ENCODE measurements around the gene PGF.

Gene PGF

GRCh38 chr14:74952180-74952665 lies 3.2 kb downstream of the PGF start:
- no peak overlapping the region for H3K4me3 ChIP-seq (ENCODE audit: low read length)
- H3K27me3 ChIP-seq (ENCODE audit: control insufficient read depth, insufficient read depth, low read length): peaks cover 2% of the 10 kb centered on the region
- H3K4me1 ChIP-seq (ENCODE audit: control insufficient read depth, insufficient read depth, low read length): peaks cover 3% of the 10 kb centered on the region
- H3K36me3 ChIP-seq (ENCODE audit: control insufficient read depth, insufficient read depth, low read length): no peaks in the 10 kb centered on the region
- no peak overlapping the region for H3K9ac ChIP-seq (ENCODE audit: low read length)
- no peak overlapping the region for H3K27ac ChIP-seq (ENCODE audit: low read depth, low read length)

- Histone ChIP-seq H3K27ac (ENCODE audit: low read depth, low read length) (no peak overlapping the region), H3K4me1 (ENCODE audit: control insufficient read depth, insufficient read depth, low read length) (peaks cover 3% of the 10 kb centered on the region), H3K27me3 (ENCODE audit: control insufficient read depth, insufficient read depth, low read length) (peaks cover 2% of the 10 kb centered on the region), H3K4me3 (ENCODE audit: low read length) (no peak overlapping the region), H3K36me3 (ENCODE audit: control insufficient read depth, insufficient read depth, low read length) (no peaks in the 10 kb centered on the region), H3K9ac (ENCODE audit: low read length) (no peak overlapping the region)
Observed at GRCh38 chr14:74951443-74952179, 3.8 kb downstream of the PGF start.

GRCh38 chr14:74950795-74951442 lies 4.5 kb downstream of the PGF start:
- H3K36me3 ChIP-seq (ENCODE audit: control insufficient read depth, insufficient read depth, low read length): no peaks in the 10 kb centered on the region
- H3K27ac ChIP-seq (ENCODE audit: low read depth, low read length): no peak overlapping the region
- peaks cover 3% of the 10 kb centered on the region for H3K4me1 ChIP-seq (ENCODE audit: control insufficient read depth, insufficient read depth, low read length)
- no peak overlapping the region for H3K4me3 ChIP-seq (ENCODE audit: low read length)
- no peak overlapping the region for H3K9ac ChIP-seq (ENCODE audit: low read length)
- H3K27me3 ChIP-seq (ENCODE audit: control insufficient read depth, insufficient read depth, low read length): peaks cover 2% of the 10 kb centered on the region

DNA sequence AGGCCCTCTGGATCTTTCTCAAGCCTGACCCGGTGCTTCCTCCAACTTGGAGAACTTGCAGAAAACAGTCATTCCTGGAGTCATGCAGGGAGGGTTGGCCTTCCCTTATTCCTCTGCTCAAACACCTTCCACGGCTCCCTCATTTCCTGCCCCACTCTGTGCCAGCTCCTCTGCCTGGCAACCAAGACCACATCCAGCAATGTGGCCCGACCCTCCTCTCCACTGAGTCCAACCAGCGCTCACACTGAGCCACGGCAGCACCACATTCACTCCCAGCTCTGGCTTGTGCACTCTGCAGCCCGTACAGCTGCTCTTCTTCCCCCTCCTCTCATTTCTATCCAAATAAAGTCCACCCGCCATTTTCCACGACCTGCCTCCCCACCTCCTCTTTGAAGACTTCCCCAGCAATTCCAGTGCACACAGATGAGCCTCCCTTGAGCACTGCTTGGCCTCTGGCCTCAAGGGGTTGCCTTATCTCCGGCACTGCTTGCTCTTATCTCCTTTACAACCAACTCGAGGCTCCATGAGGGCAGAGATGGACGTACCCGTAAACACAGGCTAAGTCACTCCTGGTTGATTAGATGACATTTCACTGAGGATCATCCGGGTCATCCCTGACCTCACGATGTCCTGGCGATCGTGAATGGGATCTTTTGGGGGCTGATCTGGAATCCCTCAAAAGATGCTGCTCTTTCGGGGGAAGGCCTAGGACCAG lies 5.4 kb downstream of the PGF start:
- Histone ChIP-seq H3K4me1 (ENCODE audit: control insufficient read depth, insufficient read depth, low read length) (peaks cover 2% of the 10 kb centered on the region), H3K9ac (ENCODE audit: low read length) (no peak overlapping the region), H3K27ac (ENCODE audit: low read depth, low read length) (no peak overlapping the region), H3K36me3 (ENCODE audit: control insufficient read depth, insufficient read depth, low read length) (no peaks in the 10 kb centered on the region), H3K27me3 (ENCODE audit: control insufficient read depth, insufficient read depth, low read length) (no peaks in the 10 kb centered on the region), H3K4me3 (ENCODE audit: low read length) (no peak overlapping the region)

GRCh38 chr14:74949191-74949601 lies 6.2 kb downstream of the PGF start:
- H3K27me3 ChIP-seq (ENCODE audit: control insufficient read depth, insufficient read depth, low read length): no peaks in the 10 kb centered on the region
- no peak overlapping the region for H3K9ac ChIP-seq (ENCODE audit: low read length)
- no peaks in the 10 kb centered on the region for H3K36me3 ChIP-seq (ENCODE audit: control insufficient read depth, insufficient read depth, low read length)
- no peaks in the 10 kb centered on the region for H3K4me1 ChIP-seq (ENCODE audit: control insufficient read depth, insufficient read depth, low read length)
- no peak overlapping the region for H3K4me3 ChIP-seq (ENCODE audit: low read length)
- H3K27ac ChIP-seq (ENCODE audit: low read depth, low read length): no peak overlapping the region

DNA sequence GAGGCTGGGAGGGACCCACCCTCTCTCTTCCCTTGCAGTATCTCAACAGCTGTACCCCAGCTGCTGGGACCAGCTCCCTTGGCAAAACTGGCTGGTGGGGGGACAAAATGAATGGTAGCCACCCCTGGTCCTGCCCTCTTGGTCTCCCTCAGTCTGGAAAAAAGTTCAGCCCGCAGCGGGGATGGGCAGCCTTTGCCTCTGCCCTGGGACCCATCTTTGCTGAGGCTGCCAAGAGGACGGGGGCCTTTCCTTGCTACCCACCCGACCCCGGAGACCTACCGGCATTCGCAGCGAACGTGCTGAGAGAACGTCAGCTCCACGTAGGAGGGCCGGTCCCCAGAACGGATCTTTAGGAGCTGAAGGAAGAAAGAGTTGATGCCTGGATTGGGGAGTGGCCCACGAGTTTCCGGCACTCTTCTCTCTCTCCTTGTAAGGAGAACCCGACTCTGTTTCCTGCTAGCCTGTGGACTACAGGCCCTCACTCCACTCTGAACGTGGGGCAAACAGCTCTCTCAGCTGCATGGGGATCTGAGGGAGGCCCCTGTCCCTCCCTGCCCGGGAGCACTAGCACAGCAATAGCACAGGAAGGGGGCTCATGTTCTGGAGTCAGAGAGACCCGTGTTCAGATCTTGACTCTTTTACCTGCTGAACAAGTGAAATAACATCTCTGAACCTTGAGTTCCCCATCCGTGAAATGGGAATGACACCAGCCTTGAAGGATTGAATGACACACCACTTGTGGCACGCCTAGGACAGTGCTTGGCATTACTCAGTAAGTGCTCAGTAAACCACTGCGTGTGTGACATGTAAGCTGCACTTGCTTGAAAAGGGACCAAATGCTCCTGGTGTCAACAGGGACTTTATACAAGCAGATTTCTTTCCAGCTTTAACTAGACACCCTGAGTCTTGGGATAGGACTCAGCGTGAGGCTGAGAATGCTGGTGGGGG lies 6.9 kb downstream of the PGF start:
- Histone ChIP-seq H3K27me3 (ENCODE audit: control insufficient read depth, insufficient read depth, low read length) (no peaks in the 10 kb centered on the region), H3K4me1 (ENCODE audit: control insufficient read depth, insufficient read depth, low read length) (no peaks in the 10 kb centered on the region), H3K4me3 (ENCODE audit: low read length) (no peak overlapping the region), H3K36me3 (ENCODE audit: control insufficient read depth, insufficient read depth, low read length) (no peaks in the 10 kb centered on the region), H3K27ac (ENCODE audit: low read depth, low read length) (no peak overlapping the region), H3K9ac (ENCODE audit: low read length) (no peak overlapping the region)

DNA sequence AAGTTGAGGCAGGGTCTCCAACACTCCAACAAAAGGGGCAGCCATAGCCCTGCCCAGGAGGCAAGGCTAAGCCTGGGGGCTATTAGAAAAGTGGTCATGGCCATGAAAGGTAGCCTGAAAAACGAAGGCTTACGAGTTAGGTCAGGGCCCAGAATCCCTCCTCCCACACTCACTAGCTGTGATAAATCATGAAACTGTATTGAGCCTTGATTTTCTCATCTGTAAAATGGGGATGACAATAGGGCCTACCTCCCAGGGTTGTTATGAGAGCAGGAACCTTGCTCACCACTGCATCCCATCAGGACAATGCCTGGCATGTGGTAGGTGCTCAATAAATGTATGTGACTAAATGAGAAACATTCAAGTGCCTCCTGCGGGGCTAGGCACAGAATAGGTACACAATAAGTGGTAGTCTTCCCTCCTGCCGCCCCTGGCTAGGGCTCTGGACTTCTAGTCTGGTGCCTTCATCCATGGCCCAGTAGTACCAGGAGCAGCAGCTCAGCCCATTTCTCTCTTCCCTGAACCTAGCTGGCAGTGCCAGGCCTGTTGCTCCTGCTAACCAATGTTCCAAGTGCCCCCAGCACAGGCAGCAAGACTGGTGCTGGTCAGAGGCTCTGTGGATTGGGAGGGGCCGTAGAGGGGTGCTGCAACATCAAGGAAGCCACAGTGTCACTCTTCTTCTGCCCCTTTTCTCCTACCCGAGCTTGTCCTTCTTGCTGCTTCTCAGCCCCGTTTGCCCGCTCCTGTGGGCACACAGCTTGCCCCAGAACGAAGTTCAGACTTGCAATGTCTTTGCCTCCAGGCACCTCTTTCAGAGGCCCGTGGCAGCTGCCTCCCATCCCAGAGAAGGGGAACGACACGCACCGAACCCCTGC lies 7.8 kb downstream of the PGF start:
- Histone ChIP-seq H3K9ac (ENCODE audit: low read length) (no peak overlapping the region), H3K4me1 (ENCODE audit: control insufficient read depth, insufficient read depth, low read length) (no peaks in the 10 kb centered on the region), H3K4me3 (ENCODE audit: low read length) (no peak overlapping the region), H3K27me3 (ENCODE audit: control insufficient read depth, insufficient read depth, low read length) (no peaks in the 10 kb centered on the region), H3K36me3 (ENCODE audit: control insufficient read depth, insufficient read depth, low read length) (no peaks in the 10 kb centered on the region), H3K27ac (ENCODE audit: low read depth, low read length) (no peak overlapping the region)

DNA sequence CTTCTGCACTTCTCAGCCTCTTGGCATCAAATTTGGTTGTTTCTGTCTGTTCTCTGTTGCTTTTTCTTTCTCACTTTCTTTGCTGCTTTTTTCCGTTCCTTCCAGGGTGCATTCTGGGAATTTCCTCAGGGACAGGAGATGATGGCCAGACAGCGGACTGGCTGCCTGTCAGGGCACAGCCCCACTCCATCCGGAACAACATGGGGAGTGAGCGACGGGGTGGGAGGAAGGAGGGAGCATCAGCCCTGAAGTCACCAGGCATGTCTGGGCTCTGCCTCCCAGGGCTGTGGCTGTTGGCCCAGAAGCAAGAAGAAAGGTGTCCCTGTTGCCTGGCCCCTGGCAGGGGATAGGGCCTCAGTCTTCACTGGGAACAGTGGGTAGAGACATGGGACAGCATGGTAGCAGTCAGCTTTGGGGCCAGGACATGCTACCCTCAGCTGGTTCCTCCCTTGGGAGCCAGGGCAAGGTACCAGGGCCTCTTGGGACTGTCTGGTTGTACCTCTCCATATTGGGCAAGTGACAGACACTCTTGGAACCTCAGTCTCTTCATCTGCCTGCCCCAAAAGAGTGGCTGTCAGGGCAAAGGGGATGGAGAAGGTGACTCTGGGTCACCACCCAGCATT lies 8.6 kb downstream of the PGF start:
- no peaks in the 10 kb centered on the region for H3K27me3 ChIP-seq (ENCODE audit: control insufficient read depth, insufficient read depth, low read length)
- H3K27ac ChIP-seq (ENCODE audit: low read depth, low read length): no peak overlapping the region
- no peak overlapping the region for H3K9ac ChIP-seq (ENCODE audit: low read length)
- no peaks in the 10 kb centered on the region for H3K4me1 ChIP-seq (ENCODE audit: control insufficient read depth, insufficient read depth, low read length)
- H3K4me3 ChIP-seq (ENCODE audit: low read length): no peak overlapping the region
- no peaks in the 10 kb centered on the region for H3K36me3 ChIP-seq (ENCODE audit: control insufficient read depth, insufficient read depth, low read length)

DNA sequence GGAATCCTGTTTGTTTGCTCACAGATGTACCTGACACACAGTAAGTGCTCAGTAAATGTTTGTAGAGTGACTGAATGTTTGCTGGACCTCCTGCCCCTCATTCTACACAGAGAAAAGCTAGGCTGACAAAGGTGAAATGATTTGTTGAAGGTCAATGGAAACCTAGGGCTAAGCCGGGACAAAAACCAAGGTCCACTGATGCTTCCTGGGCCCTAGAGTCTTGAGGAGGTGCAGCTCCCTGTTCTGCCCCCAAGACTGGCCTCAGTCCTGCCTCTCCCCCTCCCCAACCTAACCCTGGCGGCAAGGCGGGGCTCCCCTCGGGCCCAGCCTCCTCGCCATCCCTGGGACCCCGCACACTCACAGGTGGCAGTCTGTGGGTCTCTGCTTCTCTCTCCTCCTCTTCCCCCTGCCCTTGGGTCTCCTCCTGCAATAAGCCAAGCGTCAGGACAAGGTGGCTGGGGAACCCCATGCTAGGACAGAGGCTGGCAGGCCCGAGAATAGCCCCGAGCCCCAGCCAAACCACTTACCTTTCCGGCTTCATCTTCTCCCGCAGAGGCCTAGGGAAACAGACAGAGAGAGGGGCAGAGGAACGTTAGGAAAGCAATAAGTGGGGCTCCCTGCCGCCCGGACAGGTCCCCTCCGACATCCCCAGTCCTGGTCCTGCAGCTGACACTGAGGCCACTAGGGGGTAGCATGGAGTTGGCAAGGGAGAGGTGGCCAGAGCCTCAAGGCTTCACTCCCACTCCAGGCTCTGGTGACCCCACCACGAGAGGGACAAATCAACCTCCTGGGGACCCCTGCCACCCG lies 9.3 kb downstream of the PGF start:
- H3K36me3 ChIP-seq (ENCODE audit: control insufficient read depth, insufficient read depth, low read length): no peaks in the 10 kb centered on the region
- no peaks in the 10 kb centered on the region for H3K4me1 ChIP-seq (ENCODE audit: control insufficient read depth, insufficient read depth, low read length)
- H3K27me3 ChIP-seq (ENCODE audit: control insufficient read depth, insufficient read depth, low read length): no peaks in the 10 kb centered on the region
- H3K4me3 ChIP-seq (ENCODE audit: low read length): no peak overlapping the region
- no peak overlapping the region for H3K27ac ChIP-seq (ENCODE audit: low read depth, low read length)
- H3K9ac ChIP-seq (ENCODE audit: low read length): no peak overlapping the region

- Histone ChIP-seq H3K27ac (ENCODE audit: low read depth, low read length) (no peak overlapping the region), H3K36me3 (ENCODE audit: control insufficient read depth, insufficient read depth, low read length) (no peaks in the 10 kb centered on the region)
Observed at GRCh38 chr14:74945261-74945851, 10.0 kb downstream of the PGF start.

More at GRCh38 chr14:74945261-74945851, 10.0 kb downstream of the PGF start:
- Histone ChIP-seq H3K9ac (ENCODE audit: low read length) (no peak overlapping the region), H3K27me3 (ENCODE audit: control insufficient read depth, insufficient read depth, low read length) (no peaks in the 10 kb centered on the region), H3K4me3 (ENCODE audit: low read length) (no peak overlapping the region), H3K4me1 (ENCODE audit: control insufficient read depth, insufficient read depth, low read length) (no peaks in the 10 kb centered on the region)

Measured in rectal smooth muscle tissue (tissue), 1 donor.